Measurements from ENCODE around the gene TSC22D3.
A peak's percentile ranks its signal among the peaks of the same experiment; 100 is the strongest.
"Not testable (repeated sequence)": the region's sequence is repeated elsewhere in the genome, so short reads cannot be mapped to it uniquely, and the experiment has no call there.

Gene TSC22D3

GRCh38 chrX:107775734-107776511, at the start of gene TSC22D3:
TSS of gene TSC22D3 (minus strand) at chrX:107775787. CDS start at chrX:107775419, 368 bp downstream.
- Histone ChIP-seq H3K36me3 (ENCODE audit: insufficient read depth, low read length) (no peaks in the 10 kb centered on the region), H3K4me3 (ENCODE audit: low read depth, low read length) (peak within 1 kb of the TSS; percentile 82), H3K79me2 (ENCODE audit: control insufficient read depth, insufficient read depth, low read length, unreplicated experiment) (no peaks in the 10 kb centered on the region), H2AFZ (ENCODE audit: low read length, unreplicated experiment) (peak within 1 kb of the TSS; percentile 59), H3K27ac (ENCODE audit: low read depth, low read length) (peak within 1 kb of the TSS; percentile 73), H3K27me3 (ENCODE audit: insufficient read depth, low read length) (no peaks in the 10 kb centered on the region), H3K4me1 (ENCODE audit: control insufficient read depth, insufficient read depth, low read length, unreplicated experiment) (no peaks in the 10 kb centered on the region)

- no peaks in the 10 kb centered on the region for H3K27me3 ChIP-seq (ENCODE audit: insufficient read depth, low read length)
- H3K27ac ChIP-seq (ENCODE audit: low read depth, low read length), result peak overlapping the region; percentile 79
- H3K36me3 ChIP-seq (ENCODE audit: insufficient read depth, low read length), result no peaks in the 10 kb centered on the region
- peaks cover 16% of the 10 kb centered on the region for H3K79me2 ChIP-seq (ENCODE audit: control insufficient read depth, insufficient read depth, low read length, unreplicated experiment)
- no peak overlapping the region for H2AFZ ChIP-seq (ENCODE audit: low read length, unreplicated experiment)
- H3K4me3 ChIP-seq (ENCODE audit: low read depth, low read length), result peak overlapping the region; percentile 67
- H3K4me1 ChIP-seq (ENCODE audit: control insufficient read depth, insufficient read depth, low read length, unreplicated experiment), result peaks cover 13% of the 10 kb centered on the region
Observed at GRCh38 chrX:107823456-107823855, 47.9 kb upstream of the TSC22D3 start.

GRCh38 chrX:107823042-107823441, 47.5 kb upstream of the TSC22D3 start:
- H3K79me2 ChIP-seq (ENCODE audit: control insufficient read depth, insufficient read depth, low read length, unreplicated experiment), result peaks cover 13% of the 10 kb centered on the region
- no peak overlapping the region for H3K27ac ChIP-seq (ENCODE audit: low read depth, low read length)
- H3K27me3 ChIP-seq (ENCODE audit: insufficient read depth, low read length), result no peaks in the 10 kb centered on the region
- H2AFZ ChIP-seq (ENCODE audit: low read length, unreplicated experiment), result no peak overlapping the region
- H3K4me1 ChIP-seq (ENCODE audit: control insufficient read depth, insufficient read depth, low read length, unreplicated experiment), result peaks cover 13% of the 10 kb centered on the region
- H3K36me3 ChIP-seq (ENCODE audit: insufficient read depth, low read length), result no peaks in the 10 kb centered on the region
- H3K4me3 ChIP-seq (ENCODE audit: low read depth, low read length), result no peak overlapping the region

GRCh38 chrX:107818900-107819521, 43.4 kb upstream of the TSC22D3 start:
- no peaks in the 10 kb centered on the region for H3K4me1 ChIP-seq (ENCODE audit: control insufficient read depth, insufficient read depth, low read length, unreplicated experiment)
- H2AFZ ChIP-seq (ENCODE audit: low read length, unreplicated experiment), result no peak overlapping the region
- H3K4me3 ChIP-seq (ENCODE audit: low read depth, low read length), result no peak overlapping the region
- no peak overlapping the region for H3K27ac ChIP-seq (ENCODE audit: low read depth, low read length)
- no peaks in the 10 kb centered on the region for H3K27me3 ChIP-seq (ENCODE audit: insufficient read depth, low read length)
- H3K36me3 ChIP-seq (ENCODE audit: insufficient read depth, low read length), result no peaks in the 10 kb centered on the region
- H3K79me2 ChIP-seq (ENCODE audit: control insufficient read depth, insufficient read depth, low read length, unreplicated experiment), result no peaks in the 10 kb centered on the region

GRCh38 chrX:107810053-107810452, 34.5 kb upstream of the TSC22D3 start:
- not testable (repeated sequence) for H3K36me3 ChIP-seq (ENCODE audit: insufficient read depth, low read length); H3K27ac ChIP-seq (ENCODE audit: low read depth, low read length); H3K79me2 ChIP-seq (ENCODE audit: control insufficient read depth, insufficient read depth, low read length, unreplicated experiment); H2AFZ ChIP-seq (ENCODE audit: low read length, unreplicated experiment); H3K27me3 ChIP-seq (ENCODE audit: insufficient read depth, low read length); H3K4me3 ChIP-seq (ENCODE audit: low read depth, low read length); H3K4me1 ChIP-seq (ENCODE audit: control insufficient read depth, insufficient read depth, low read length, unreplicated experiment)

- H2AFZ ChIP-seq (ENCODE audit: low read length, unreplicated experiment), result no peak overlapping the region
- H3K79me2 ChIP-seq (ENCODE audit: control insufficient read depth, insufficient read depth, low read length, unreplicated experiment), result no peaks in the 10 kb centered on the region
- no peaks in the 10 kb centered on the region for H3K4me1 ChIP-seq (ENCODE audit: control insufficient read depth, insufficient read depth, low read length, unreplicated experiment)
- H3K4me3 ChIP-seq (ENCODE audit: low read depth, low read length), result no peak overlapping the region
- no peak overlapping the region for H3K27ac ChIP-seq (ENCODE audit: low read depth, low read length)
- no peaks in the 10 kb centered on the region for H3K27me3 ChIP-seq (ENCODE audit: insufficient read depth, low read length)
- no peaks in the 10 kb centered on the region for H3K36me3 ChIP-seq (ENCODE audit: insufficient read depth, low read length)
Observed at GRCh38 chrX:107805179-107805578, 29.6 kb upstream of the TSC22D3 start.

- Histone ChIP-seq H3K36me3 (ENCODE audit: insufficient read depth, low read length) (no peaks in the 10 kb centered on the region), H3K79me2 (ENCODE audit: control insufficient read depth, insufficient read depth, low read length, unreplicated experiment) (no peaks in the 10 kb centered on the region), H3K27me3 (ENCODE audit: insufficient read depth, low read length) (no peaks in the 10 kb centered on the region), H2AFZ (ENCODE audit: low read length, unreplicated experiment) (no peak overlapping the region), H3K4me1 (ENCODE audit: control insufficient read depth, insufficient read depth, low read length, unreplicated experiment) (no peaks in the 10 kb centered on the region), H3K27ac (ENCODE audit: low read depth, low read length) (no peak overlapping the region), H3K4me3 (ENCODE audit: low read depth, low read length) (no peak overlapping the region)
Observed at GRCh38 chrX:107804427-107804826, 28.8 kb upstream of the TSC22D3 start.

- Histone ChIP-seq H3K4me3 (ENCODE audit: low read depth, low read length) (no peak overlapping the region), H3K36me3 (ENCODE audit: insufficient read depth, low read length) (no peaks in the 10 kb centered on the region), H3K79me2 (ENCODE audit: control insufficient read depth, insufficient read depth, low read length, unreplicated experiment) (no peaks in the 10 kb centered on the region), H3K27ac (ENCODE audit: low read depth, low read length) (no peak overlapping the region), H2AFZ (ENCODE audit: low read length, unreplicated experiment) (no peak overlapping the region), H3K4me1 (ENCODE audit: control insufficient read depth, insufficient read depth, low read length, unreplicated experiment) (no peaks in the 10 kb centered on the region), H3K27me3 (ENCODE audit: insufficient read depth, low read length) (0 out of 2 replicates have a peak, but pooled peaks cover 3% of the 10 kb centered on the region)
Observed at GRCh38 chrX:107787827-107788226, 12.2 kb upstream of the TSC22D3 start.

GRCh38 chrX:107780525-107780924, 4.9 kb upstream of the TSC22D3 start:
- no peaks in the 10 kb centered on the region for H3K36me3 ChIP-seq (ENCODE audit: insufficient read depth, low read length)
- no peaks in the 10 kb centered on the region for H3K79me2 ChIP-seq (ENCODE audit: control insufficient read depth, insufficient read depth, low read length, unreplicated experiment)
- H2AFZ ChIP-seq (ENCODE audit: low read length, unreplicated experiment), result no peak overlapping the region
- H3K27ac ChIP-seq (ENCODE audit: low read depth, low read length), result no peak overlapping the region
- no peaks in the 10 kb centered on the region for H3K27me3 ChIP-seq (ENCODE audit: insufficient read depth, low read length)
- H3K4me3 ChIP-seq (ENCODE audit: low read depth, low read length), result no peak overlapping the region
- H3K4me1 ChIP-seq (ENCODE audit: control insufficient read depth, insufficient read depth, low read length, unreplicated experiment), result no peaks in the 10 kb centered on the region

- no peaks in the 10 kb centered on the region for H3K4me1 ChIP-seq (ENCODE audit: control insufficient read depth, insufficient read depth, low read length, unreplicated experiment)
- H2AFZ ChIP-seq (ENCODE audit: low read length, unreplicated experiment), result peak within 1 kb of the TSS; percentile 18
- peak within 1 kb of the TSS; percentile 82 for H3K4me3 ChIP-seq (ENCODE audit: low read depth, low read length)
- H3K27me3 ChIP-seq (ENCODE audit: insufficient read depth, low read length), result no peaks in the 10 kb centered on the region
- no peaks in the 10 kb centered on the region for H3K79me2 ChIP-seq (ENCODE audit: control insufficient read depth, insufficient read depth, low read length, unreplicated experiment)
- peak within 1 kb of the TSS; percentile 73 for H3K27ac ChIP-seq (ENCODE audit: low read depth, low read length)
- no peaks in the 10 kb centered on the region for H3K36me3 ChIP-seq (ENCODE audit: insufficient read depth, low read length)
Observed at GRCh38 chrX:107777536-107777832, 1.9 kb upstream of the TSC22D3 start, which contains the start of gene NCBP2L. TSS of gene NCBP2L (plus strand) at chrX:107777733. CDS start at chrX:107794221, 16,488 bp downstream.
